Measurements from ENCODE around the gene SLC1A3.

SLC1A3 gene

GRCh38 chr5:36619012-36619635 is 12.7 kb downstream of the SLC1A3 start:
- TF ChIP-seq CTCF (IDR thresholded peaks at IDR 0.05; ENCODE audit: insufficient read depth, low read depth, low read length, missing control alignments): no peak

GRCh38 chr5:36621985-36622384 is 15.6 kb downstream of the SLC1A3 start:
- no peak overlapping the region for H3K4me3 ChIP-seq (ENCODE audit: low read length)
- TF ChIP-seq CTCF (IDR thresholded peaks at IDR 0.05; ENCODE audit: insufficient read depth, low read depth, low read length, missing control alignments): no peak
- DNase-seq (ENCODE audit: low read depth): no peak

More at GRCh38 chr5:36619012-36619635, 12.7 kb downstream of the SLC1A3 start:
- DNase-seq (ENCODE audit: low read depth): peak; percentile 37
- H3K4me3 ChIP-seq (ENCODE audit: low read length): no peak overlapping the region

- DNase-seq (ENCODE audit: low read depth): no peak
- H3K4me3 ChIP-seq (ENCODE audit: low read length): no peak overlapping the region
- TF ChIP-seq CTCF (IDR thresholded peaks at IDR 0.05; ENCODE audit: insufficient read depth, low read depth, low read length, missing control alignments): no peak
Observed at GRCh38 chr5:36623832-36624231, 17.4 kb downstream of the SLC1A3 start.

GRCh38 chr5:36624277-36624676 is 17.9 kb downstream of the SLC1A3 start:
- no peak for TF ChIP-seq CTCF (IDR thresholded peaks at IDR 0.05; ENCODE audit: insufficient read depth, low read depth, low read length, missing control alignments)
- H3K4me3 ChIP-seq (ENCODE audit: low read length): no peak overlapping the region
- no peak for DNase-seq (ENCODE audit: low read depth)

GRCh38 chr5:36628695-36629094 is 22.3 kb downstream of the SLC1A3 start:
- no peak for DNase-seq (ENCODE audit: low read depth)
- no peak for TF ChIP-seq CTCF (IDR thresholded peaks at IDR 0.05; ENCODE audit: insufficient read depth, low read depth, low read length, missing control alignments)
- no peak overlapping the region for H3K4me3 ChIP-seq (ENCODE audit: low read length)

GRCh38 chr5:36629729-36630128 is 23.3 kb downstream of the SLC1A3 start:
- no peak overlapping the region for H3K4me3 ChIP-seq (ENCODE audit: low read length)
- DNase-seq (ENCODE audit: low read depth): no peak
- TF ChIP-seq CTCF (IDR thresholded peaks at IDR 0.05; ENCODE audit: insufficient read depth, low read depth, low read length, missing control alignments): no peak

All from epithelial cell of esophagus (primary cell).